H9 (cell line): Measurements from ENCODE around the gene DUSP14. TPM values are rescaled to one million over a fixed set of nuclear protein-coding genes. Genes with fewer than 3 reads are reported as not detected.

Source experiments
- DNase-seq: peaks from one replicate; pipeline ENCODE4 v3.0.0-alpha.2; 2017
- H2AFZ ChIP-seq: one replicate; pipeline ENCODE4 v1.6.1; 2013; ENCODE audit warnings: mild to moderate bottlenecking, low read length, control low read depth, moderate library complexity
- H2AK5ac ChIP-seq: 2 replicates; pipeline ENCODE4 v1.6.1; 2013; ENCODE audit warnings: low read length, control low read depth, mixed read lengths; ENCODE audit not compliant: insufficient read length
- H2BK120ac ChIP-seq: one replicate; pipeline ENCODE4 v1.6.1; 2013; ENCODE audit warnings: low read depth, mild to moderate bottlenecking, low read length, control low read depth, inconsistent platforms; ENCODE audit not compliant: poor library complexity, severe bottlenecking
- H2BK12ac ChIP-seq: 2 replicates; pipeline ENCODE4 v1.6.1; 2013; ENCODE audit warnings: low read length, control low read depth, mixed read lengths, low read depth; ENCODE audit not compliant: insufficient read length
- H2BK15ac ChIP-seq: 2 replicates; pipeline ENCODE4 v1.6.1; 2013; ENCODE audit warnings: low read depth, low read length, control low read depth
- H2BK20ac ChIP-seq: one replicate; pipeline ENCODE4 v1.6.1; 2013; ENCODE audit warnings: low read depth, mild to moderate bottlenecking, low read length, control low read depth, inconsistent platforms; ENCODE audit not compliant: poor library complexity, severe bottlenecking
- H2BK5ac ChIP-seq: 2 replicates; pipeline ENCODE4 v1.6.1; 2013; ENCODE audit warnings: low read length, control low read depth, mixed read lengths; ENCODE audit not compliant: insufficient read length
- H3K14ac ChIP-seq: 2 replicates; pipeline ENCODE4 v1.6.1; 2013; ENCODE audit warnings: low read length, control low read depth; ENCODE audit not compliant: insufficient read depth
- H3K18ac ChIP-seq: 2 replicates; pipeline ENCODE4 v1.6.1; 2013; ENCODE audit warnings: low read depth, mild to moderate bottlenecking, mixed read lengths, low read length, control low read depth; ENCODE audit not compliant: insufficient read length
- H3K23ac ChIP-seq: 2 replicates; pipeline ENCODE4 v1.6.1; 2013; ENCODE audit warnings: low read length, control low read depth, mixed read lengths, low read depth; ENCODE audit not compliant: insufficient read length
- H3K23me2 ChIP-seq: 2 replicates; pipeline ENCODE4 v1.6.1; 2013; ENCODE audit warnings: low read depth, mild to moderate bottlenecking, mixed read lengths, low read length, control low read depth; ENCODE audit not compliant: insufficient read length, poor library complexity, severe bottlenecking
- H3K27ac ChIP-seq: 2 replicates; pipeline ENCODE4 v1.5.1; 2013; ENCODE audit warnings: low read length, control low read depth, mixed read lengths, low read depth; ENCODE audit not compliant: insufficient read length
- H3K27me3 ChIP-seq: 2 replicates; pipeline ENCODE4 v1.6.1; 2013; ENCODE audit warnings: low read length, control low read depth, inconsistent platforms; ENCODE audit not compliant: insufficient read depth
- H3K4ac ChIP-seq: 2 replicates; pipeline ENCODE4 v1.6.1; 2013; ENCODE audit warnings: low read depth, mild to moderate bottlenecking, control low read depth, inconsistent platforms, low read length, moderate library complexity
- H3K4me1 ChIP-seq: 2 replicates; pipeline ENCODE4 v1.6.1; 2013; ENCODE audit warnings: low read length, control low read depth, inconsistent platforms; ENCODE audit not compliant: insufficient read depth
- H3K4me2 ChIP-seq: 2 replicates; pipeline ENCODE4 v1.6.1; 2013; ENCODE audit warnings: low read length, control low read depth, mixed read lengths; ENCODE audit not compliant: insufficient read length, insufficient read depth
- H3K56ac ChIP-seq: 2 replicates; pipeline ENCODE4 v1.6.1; 2013; ENCODE audit warnings: low read depth, mild to moderate bottlenecking, mixed read lengths, low read length, control low read depth; ENCODE audit not compliant: insufficient read length
- H3K79me1 ChIP-seq: 2 replicates; pipeline ENCODE4 v1.6.1; 2013; ENCODE audit warnings: low read depth, mild to moderate bottlenecking, moderate library complexity, low read length, control low read depth, inconsistent platforms; ENCODE audit not compliant: insufficient read depth, poor library complexity, severe bottlenecking
- H3K79me2 ChIP-seq: 2 replicates; pipeline ENCODE4 v1.6.1; 2013; ENCODE audit warnings: low read length, control low read depth, inconsistent platforms; ENCODE audit not compliant: insufficient read depth
- H3K9ac ChIP-seq: 2 replicates; pipeline ENCODE4 v1.6.1; 2013; ENCODE audit warnings: low read length, control low read depth, mixed read lengths; ENCODE audit not compliant: insufficient read length; ENCODE audit errors: extremely low read depth
- H3K9me3 ChIP-seq: one replicate; pipeline ENCODE4 v1.6.1; 2013; ENCODE audit warnings: low read depth, low read length, inconsistent platforms; ENCODE audit not compliant: control insufficient read depth
- H3T11ph ChIP-seq: one replicate; pipeline ENCODE4 v1.6.1; 2013; ENCODE audit warnings: mild to moderate bottlenecking, low read length, control low read depth, inconsistent platforms
- H4K20me1 ChIP-seq: one replicate; pipeline ENCODE4 v1.6.1; 2013; ENCODE audit not compliant: control insufficient read depth, insufficient read length, insufficient read depth
- H4K5ac ChIP-seq: 2 replicates; pipeline ENCODE4 v1.6.1; 2013; ENCODE audit warnings: low read depth, mild to moderate bottlenecking, mixed read lengths, low read length, control low read depth; ENCODE audit not compliant: insufficient read length
- H4K8ac ChIP-seq: replicated peaks from 2 replicates; pipeline ENCODE4 v1.6.1; 2013; ENCODE audit warnings: low read length, control low read depth, mixed read lengths, low read depth; ENCODE audit not compliant: insufficient read length
- H4K91ac ChIP-seq: 2 replicates; pipeline ENCODE4 v1.6.1; 2013; ENCODE audit warnings: low read depth, mild to moderate bottlenecking, moderate library complexity, mixed read lengths, low read length, control low read depth; ENCODE audit not compliant: insufficient read length
- H3K27ac Mint-ChIP-seq, 3 experiments: 2 replicates in 2 of 3; 3 replicates in 1 of 3; pipeline ENCODE4 v1.8.0; 2020 to 2021; ENCODE audit warnings: mixed read lengths in 3 of 3, mild to moderate bottlenecking in 1 of 3, moderate library complexity in 1 of 3
- H3K27me3 Mint-ChIP-seq: 2 replicates; pipeline ENCODE4 v1.8.0; 2021; ENCODE audit warnings: low read depth, mild to moderate bottlenecking, moderate library complexity, mixed read lengths
- H3K36me3 Mint-ChIP-seq, 3 experiments: 2 replicates in 2 of 3; 3 replicates in 1 of 3; pipeline ENCODE4 v1.8.0; 2020 to 2021; ENCODE audit warnings: low read depth in 3 of 3, mixed read lengths in 3 of 3; ENCODE audit not compliant: insufficient read depth in 1 of 3
- H3K4me1 Mint-ChIP-seq, 2 experiments: 2 replicates each; pipeline ENCODE4 v1.8.0; 2020; ENCODE audit warnings: mixed read lengths in 2 of 2
- H3K4me3 Mint-ChIP-seq, 2 experiments: 2 replicates in 1 of 2; 3 replicates in 1 of 2; pipeline ENCODE4 v1.8.0; 2020 to 2021; ENCODE audit warnings: mild to moderate bottlenecking in 2 of 2, mixed read lengths in 2 of 2, moderate library complexity in 1 of 2
- H3K9me3 Mint-ChIP-seq, 2 experiments: 2 replicates in 1 of 2; 3 replicates in 1 of 2; pipeline ENCODE4 v1.8.0; 2020; ENCODE audit warnings: mild to moderate bottlenecking in 2 of 2, mixed read lengths in 2 of 2, moderate library complexity in 1 of 2
- CTCF ChIP-seq: fragments of 200-600 bp; sonication (generic); conservative IDR thresholded peaks from 3 replicates; pipeline ENCODE4 v1.8.0; 2021; ENCODE audit warnings: antibody characterized with exemption, mild to moderate bottlenecking
- WGBS: extraction: QIAGEN DNeasy Blood & Tissue Kit; methylation state at CpG from one replicate; pipeline ENCODE4 v1.1.7; 2013; ENCODE audit warnings: missing lambda C conversion rate, low lambda C conversion rate, mixed read lengths; ENCODE audit not compliant: insufficient read length; ENCODE audit errors: extremely low coverage; 5-methylcytosine and 5-hydroxymethylcytosine counted together
- total RNA-seq: library from RNA; stranded (reverse); gene quantifications from 2 replicates; pipeline ENCODE4 v1.2.1, GENCODE V29; 2021

The DUSP14 gene
- total RNA-seq, 1 experiment from 2014 or later, result 21.3 TPM

GRCh38 chr17:37538981-37539659, 49.4 kb downstream of the DUSP14 start:
- Histone ChIP-seq H3K79me1 (no peaks in the 10 kb centered on the region), H3K23ac (no peak overlapping the region), H4K91ac (no peak overlapping the region), H3K14ac (no peak overlapping the region), H2AK5ac (no peak overlapping the region), H2BK12ac (no peak overlapping the region), H2BK5ac (no peak overlapping the region), H4K8ac (no peak overlapping the region), H2BK15ac (no peak overlapping the region), H4K20me1 (no peaks in the 10 kb centered on the region), H3K9ac (no peak overlapping the region), H3K56ac (no peak overlapping the region), H2BK20ac (no peak overlapping the region), H3K27me3 (no peaks in the 10 kb centered on the region), H2AFZ (no peak overlapping the region), H3K79me2 (no peaks in the 10 kb centered on the region), H3K4ac (no peak overlapping the region), H3T11ph (no peak overlapping the region), H2BK120ac (no peak overlapping the region), H3K27ac (no peak overlapping the region), H3K4me2 (no peak overlapping the region), H3K9me3 (no peaks in the 10 kb centered on the region), H4K5ac (no peak overlapping the region), H3K23me2 (no peaks in the 10 kb centered on the region), H3K4me1 (no peaks in the 10 kb centered on the region), H3K18ac (no peak overlapping the region)
- no peak for DNase-seq
- H3K27me3 Mint-ChIP-seq, result no peaks in the 10 kb centered on the region
- no peak overlapping the region for H3K27ac Mint-ChIP-seq
- no peak overlapping the region for H3K4me3 Mint-ChIP-seq
- TF ChIP-seq CTCF, result no peak
- H3K9me3 Mint-ChIP-seq, result no peaks in the 10 kb centered on the region
- WGBS, result no CpG with 5 or more reads among the region's 8 CpGs
- peaks cover 12 to 66% (median 53%) of the 10 kb centered on the region in 3 experiments; a peak in 6 of 7 replicates for H3K36me3 Mint-ChIP-seq
- H3K4me1 Mint-ChIP-seq, result peaks cover 22 to 24% of the 10 kb centered on the region in 2 experiments
